T-cell (primary cell): ENCODE results near the gene ZBTB18. TPM values are rescaled to one million over a fixed set of nuclear protein-coding genes. Genes with fewer than 3 reads are reported as not detected.

Experiments used
- ATAC-seq, 4 experiments: fragments of 200-7000 bp in 3 of 4; fragments of 150-1000 bp in 1 of 4; cut with Tn5 transposase; replicated peaks in 1 of 4; 1 replicate in 3 of 4; 2 replicates in 1 of 4; pipeline ENCODE4 v1.10.0; 2021; ENCODE audit warnings: moderate library complexity in 3 of 4, mild to moderate bottlenecking in 2 of 4, moderate number of reproducible peaks in 1 of 4
- CTCF ChIA-PET, 2 donors: fragments of 300-600 bp; sonication (Branson Sonifier 250); formaldehyde crosslinking; loops; one replicate each; lab custom pipeline; 2022; ENCODE audit warnings: antibody characterized with exemption in 2 of 2; lab: Charles Lee
- POLR2A ChIA-PET, 2 donors: fragments of 300-600 bp; sonication (Branson Sonifier 250); formaldehyde crosslinking; loops; one replicate each; lab custom pipeline; 2022; ENCODE audit warnings: antibody characterized with exemption in 2 of 2; lab: Charles Lee
- DNase-seq, 35 experiments: peaks; one replicate each; pipeline versions ENCODE4 v3.0.0 to v3.0.0-alpha.2; 2013 to 2023
- H3K27ac ChIP-seq: one replicate; pipeline ENCODE4 v1.5.1; 2013; ENCODE audit warnings: low read length
- H3K27me3 ChIP-seq, 2 experiments: replicated peaks in 1 of 2; 1 replicate in 1 of 2; 2 replicates in 1 of 2; pipeline versions ENCODE4 v1.6.1 to v1.7.0; 2013; ENCODE audit warnings: low read length in 1 of 2, mixed read lengths in 1 of 2; ENCODE audit not compliant: control insufficient read depth in 2 of 2, insufficient read depth in 2 of 2; ENCODE audit errors: extremely low read depth in 1 of 2
- H3K36me3 ChIP-seq, 2 donors: 1 replicate in 1 of 2; 2 replicates in 1 of 2; pipeline versions ENCODE4 v1.6.1 to v1.7.0; 2013; ENCODE audit warnings: low read length in 1 of 2; ENCODE audit not compliant: control insufficient read depth in 2 of 2, insufficient read depth in 1 of 2; ENCODE audit errors: extremely low read depth in 1 of 2
- H3K4me1 ChIP-seq, 2 experiments: 1 replicate in 1 of 2; 2 replicates in 1 of 2; pipeline versions ENCODE4 v1.6.1 to v1.7.0; 2013; ENCODE audit warnings: low read length in 2 of 2, mixed read lengths in 1 of 2; ENCODE audit not compliant: insufficient read depth in 2 of 2, control insufficient read depth in 1 of 2; ENCODE audit errors: extremely low read depth in 1 of 2
- H3K4me3 ChIP-seq, 2 donors: 1 replicate in 1 of 2; 2 replicates in 1 of 2; pipeline versions ENCODE4 v1.5.1 to v1.7.0; 2013; ENCODE audit warnings: mild to moderate bottlenecking in 2 of 2, low read length in 1 of 2, moderate library complexity in 1 of 2; ENCODE audit not compliant: control insufficient read depth in 1 of 2; ENCODE audit errors: extremely low read depth in 1 of 2
- H3K9me3 ChIP-seq: 2 replicates; pipeline ENCODE4 v1.7.0; 2013
- H3K27ac Mint-ChIP-seq, 2 donors: one replicate each; pipeline ENCODE4 v1.8.0; 2020 to 2021; ENCODE audit warnings: mild to moderate bottlenecking in 2 of 2, mixed read lengths in 2 of 2
- H3K27me3 Mint-ChIP-seq, 2 donors: one replicate each; pipeline ENCODE4 v1.8.0; 2021 to 2022; ENCODE audit warnings: mixed read lengths in 2 of 2
- H3K36me3 Mint-ChIP-seq: one replicate; pipeline ENCODE4 v1.8.0; 2021; ENCODE audit warnings: mixed read lengths
- H3K4me1 Mint-ChIP-seq, 3 donors: one replicate each; pipeline ENCODE4 v1.8.0; 2020 to 2022; ENCODE audit warnings: mixed read lengths in 3 of 3, mild to moderate bottlenecking in 1 of 3
- H3K4me3 Mint-ChIP-seq, 3 donors: one replicate each; pipeline ENCODE4 v1.8.0; 2020 to 2022; ENCODE audit warnings: mild to moderate bottlenecking in 3 of 3, mixed read lengths in 3 of 3, moderate library complexity in 3 of 3
- H3K9me3 Mint-ChIP-seq, 3 donors: one replicate each; pipeline ENCODE4 v1.8.0; 2020 to 2022; ENCODE audit warnings: mixed read lengths in 3 of 3
- WGBS: methylation state at CpG from one replicate; pipeline ENCODE4 v1.1.5; 2013; ENCODE audit warnings: missing lambda C conversion rate; ENCODE audit not compliant: insufficient coverage; 5-methylcytosine and 5-hydroxymethylcytosine counted together
- total RNA-seq, 35 experiments: library from RNA in 6 of 35; stranded (reverse) in 6 of 35; fragments of 120-200 nt in 1 of 35; gene quantifications; one replicate each; pipeline versions ENCODE4 v1.2.1 to v1.2.4 and lab custom pipeline; 2013 to 2026

Gene ZBTB18
- total RNA-seq, 5 donors from 2014 or later (not counting 1 experiment from before 2014, with no cell fraction given), result 41.2 to 58.4 (median 52.4) TPM

- H3K9me3 Mint-ChIP-seq, result no peaks in the 10 kb centered on the region
Observed at GRCh38 chr1:244083383-244083943, 32.4 kb downstream of the ZBTB18 start.

GRCh38 chr1:244084763-244085162, 33.7 kb downstream of the ZBTB18 start:
- Histone ChIP-seq H3K27me3 (peaks cover 0 to 27% of the 10 kb centered on the region in 2 experiments), H3K4me3 (no peak overlapping the region), H3K36me3 (no peaks in the 10 kb centered on the region), H3K9me3 (no peaks in the 10 kb centered on the region), H3K27ac (no peak overlapping the region), H3K4me1 (no peaks in the 10 kb centered on the region)
- CTCF ChIA-PET, result no interaction called here
- Mint-ChIP-seq H3K4me3 (no peak overlapping the region), H3K36me3 (peaks cover 3% of the 10 kb centered on the region), H3K9me3 (no peaks in the 10 kb centered on the region), H3K27ac (no peak overlapping the region), H3K4me1 (peaks cover 0 to 8% (median 0%) of the 10 kb centered on the region in 3 donors), H3K27me3 (peaks cover 14 to 26% of the 10 kb centered on the region in 2 donors)
- POLR2A ChIA-PET, result no interaction called here
- ATAC-seq (no peak), DNase-seq (no peak)
- no CpG with 5 or more reads among the region's 3 CpGs for WGBS

More at GRCh38 chr1:244083383-244083943, 32.4 kb downstream of the ZBTB18 start:
- Mint-ChIP-seq H3K27ac (no peak overlapping the region), H3K36me3 (peaks cover 3% of the 10 kb centered on the region), H3K27me3 (peaks cover 14 to 26% of the 10 kb centered on the region in 2 donors), H3K4me3 (no peak overlapping the region), H3K4me1 (peaks cover 0 to 12% (median 0%) of the 10 kb centered on the region in 3 donors)
- Histone ChIP-seq H3K27ac (no peak overlapping the region), H3K36me3 (no peaks in the 10 kb centered on the region), H3K4me1 (no peaks in the 10 kb centered on the region), H3K27me3 (peaks cover 0 to 27% of the 10 kb centered on the region in 2 experiments), H3K4me3 (no peak overlapping the region), H3K9me3 (no peaks in the 10 kb centered on the region)
- ChIA-PET CTCF (no interaction called here), POLR2A (interaction anchor here in 1 of 2 donors (0.6 kb wide), 1 partner anchor 32 kb away, joined by 7 read pairs; no protein-coding TSS in a partner anchor)
- WGBS, result 61% methylated on average over 2 of the region's 5 CpGs
- ATAC-seq (no peak), DNase-seq (no peak)

GRCh38 chr1:244085891-244086290, 34.8 kb downstream of the ZBTB18 start:
- H3K36me3 Mint-ChIP-seq, result peaks cover 3% of the 10 kb centered on the region
- Histone ChIP-seq H3K4me1 (no peaks in the 10 kb centered on the region), H3K36me3 (no peaks in the 10 kb centered on the region), H3K4me3 (no peak overlapping the region), H3K27ac (no peak overlapping the region), H3K9me3 (no peaks in the 10 kb centered on the region), H3K27me3 (peaks cover 0 to 21% of the 10 kb centered on the region in 2 experiments)
- ChIA-PET POLR2A (no interaction called here), CTCF (no interaction called here)
- H3K4me1 Mint-ChIP-seq, result peaks cover 0 to 8% (median 2%) of the 10 kb centered on the region in 3 donors
- no peak overlapping the region for H3K4me3 Mint-ChIP-seq
- no peak for DNase-seq
- no peak for ATAC-seq
- peaks cover 14 to 26% of the 10 kb centered on the region in 2 donors for H3K27me3 Mint-ChIP-seq
- no CpG with 5 or more reads among the region's 2 CpGs for WGBS
- no peak overlapping the region for H3K27ac Mint-ChIP-seq
- no peaks in the 10 kb centered on the region for H3K9me3 Mint-ChIP-seq

GRCh38 chr1:244087021-244087560, 36.0 kb downstream of the ZBTB18 start:
- H3K9me3 ChIP-seq, result no peaks in the 10 kb centered on the region
- H3K27me3 ChIP-seq, result peaks cover 0 to 17% of the 10 kb centered on the region in 2 experiments
- CTCF ChIA-PET, result interaction anchor here in 1 of 2 donors (0.6 kb wide), 1 partner anchor 15 kb away, joined by 7 read pairs; no protein-coding TSS in a partner anchor
- H3K27ac ChIP-seq, result no peak overlapping the region
- 91% methylated on average over 9 of the region's 13 CpGs for WGBS
- H3K27me3 Mint-ChIP-seq, result peaks cover 11 to 21% of the 10 kb centered on the region in 2 donors
- H3K4me3 Mint-ChIP-seq, result no peak overlapping the region
- peaks cover 0 to 7% (median 2%) of the 10 kb centered on the region in 3 donors for H3K4me1 Mint-ChIP-seq
- H3K36me3 ChIP-seq, result no peaks in the 10 kb centered on the region
- H3K4me3 ChIP-seq, result no peak overlapping the region
- H3K9me3 Mint-ChIP-seq, result no peaks in the 10 kb centered on the region
- DNase-seq (no peak), ATAC-seq (no peak)
- POLR2A ChIA-PET, result no interaction called here
- no peaks in the 10 kb centered on the region for H3K4me1 ChIP-seq
- H3K36me3 Mint-ChIP-seq, result peaks cover 3% of the 10 kb centered on the region
- no peak overlapping the region for H3K27ac Mint-ChIP-seq

GRCh38 chr1:244087611-244088010, 36.5 kb downstream of the ZBTB18 start:
- Histone ChIP-seq H3K27ac (no peak overlapping the region), H3K4me1 (no peaks in the 10 kb centered on the region), H3K9me3 (no peaks in the 10 kb centered on the region), H3K4me3 (no peak overlapping the region), H3K36me3 (no peaks in the 10 kb centered on the region), H3K27me3 (peaks cover 0 to 12% of the 10 kb centered on the region in 2 experiments)
- 89% methylated on average over 7 of the region's 7 CpGs for WGBS
- ATAC-seq (no peak), DNase-seq (no peak)
- no peaks in the 10 kb centered on the region for H3K9me3 Mint-ChIP-seq
- ChIA-PET CTCF (interaction anchor here in 1 of 2 donors (0.6 kb wide), 1 partner anchor 15 kb away, joined by 7 read pairs; no protein-coding TSS in a partner anchor), POLR2A (no interaction called here)
- H3K27me3 Mint-ChIP-seq, result peaks cover 6 to 16% of the 10 kb centered on the region in 2 donors
- H3K27ac Mint-ChIP-seq, result no peak overlapping the region
- H3K4me1 Mint-ChIP-seq, result peaks cover 0 to 2% (median 2%) of the 10 kb centered on the region in 3 donors
- no peak overlapping the region for H3K4me3 Mint-ChIP-seq
- H3K36me3 Mint-ChIP-seq, result peaks cover 3% of the 10 kb centered on the region

GRCh38 chr1:244088161-244088560, 37.1 kb downstream of the ZBTB18 start:
- Histone ChIP-seq H3K9me3 (no peaks in the 10 kb centered on the region), H3K27ac (no peak overlapping the region), H3K36me3 (no peaks in the 10 kb centered on the region), H3K4me1 (no peaks in the 10 kb centered on the region), H3K4me3 (no peak overlapping the region), H3K27me3 (peaks cover 0 to 6% of the 10 kb centered on the region in 2 experiments)
- H3K27ac Mint-ChIP-seq, result no peak overlapping the region
- H3K4me1 Mint-ChIP-seq, result peaks cover 0 to 2% (median 0%) of the 10 kb centered on the region in 3 donors
- peaks cover under 1 to 13% of the 10 kb centered on the region in 2 donors for H3K27me3 Mint-ChIP-seq
- H3K36me3 Mint-ChIP-seq, result peaks cover 3% of the 10 kb centered on the region
- POLR2A ChIA-PET, result no interaction called here
- H3K4me3 Mint-ChIP-seq, result no peak overlapping the region
- 77% methylated on average over 4 of the region's 6 CpGs for WGBS
- DNase-seq, result no peak
- ATAC-seq, result no peak
- no peaks in the 10 kb centered on the region for H3K9me3 Mint-ChIP-seq
- CTCF ChIA-PET, result no interaction called here
